CD4-positive, alpha-beta T cell treated with Interleukin-4 for 1 hour (primary cell): Measurements from ENCODE around the gene SPACA9.
A peak's percentile ranks its signal among the peaks of the same experiment; 100 is the strongest.

Source experiments
- DNase-seq, 2 donors: peaks; one replicate each; pipeline ENCODE4 v3.0.0-alpha.2; 2020 to 2022

Gene SPACA9

DNA sequence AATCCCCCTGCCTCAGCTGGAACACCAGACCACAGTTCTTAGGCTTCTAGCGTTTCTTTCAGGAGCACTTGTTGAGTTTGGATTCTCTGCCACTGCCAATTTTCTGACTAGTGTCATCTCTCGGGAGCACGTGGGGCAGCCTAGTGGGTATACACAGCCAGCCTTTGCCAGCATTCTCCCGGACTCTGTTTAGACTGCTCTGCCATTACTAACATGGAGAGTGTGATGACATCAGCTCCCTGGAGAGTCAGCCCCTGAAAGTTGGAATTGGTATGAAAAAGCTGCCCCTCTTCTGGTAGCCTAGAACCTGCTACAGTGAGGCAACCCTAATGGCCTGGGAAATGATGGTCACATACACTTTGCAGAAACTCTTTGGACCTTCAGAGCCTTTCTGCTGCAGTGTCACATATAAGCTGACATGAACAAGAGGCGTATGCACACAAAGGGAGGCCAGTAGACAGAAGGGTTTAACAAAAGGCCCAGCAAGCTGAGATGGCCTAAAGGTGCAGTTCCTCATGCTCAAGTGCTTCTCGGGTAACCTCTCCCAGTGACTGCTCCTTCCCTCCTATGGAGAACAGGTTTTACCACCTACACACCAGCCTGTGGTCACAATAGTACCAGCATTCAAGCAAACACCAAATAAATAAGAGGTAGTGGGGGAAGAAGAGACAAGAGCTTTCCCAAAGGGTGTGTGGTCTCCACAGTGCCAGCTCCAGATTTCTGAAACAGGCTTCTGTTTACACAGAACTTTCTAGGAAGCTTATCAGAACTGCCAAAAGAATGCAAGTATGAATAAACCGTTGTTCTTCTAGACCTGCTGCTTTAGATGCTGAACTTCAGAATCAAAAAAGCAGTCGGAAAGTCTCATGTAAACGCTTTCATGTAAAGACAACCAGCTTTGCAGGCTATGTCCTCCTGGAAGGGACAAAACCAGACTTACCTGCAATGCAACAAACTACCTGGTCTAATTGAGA lies 16.5 kb downstream of the SPACA9 start:
- no peak for DNase-seq

GRCh38 chr9:132896264-132896663 lies 17.6 kb downstream of the SPACA9 start:
- DNase-seq = no peak

GRCh38 chr9:132896906-132897305 lies 18.2 kb downstream of the SPACA9 start:
- DNase-seq = no peak

DNA sequence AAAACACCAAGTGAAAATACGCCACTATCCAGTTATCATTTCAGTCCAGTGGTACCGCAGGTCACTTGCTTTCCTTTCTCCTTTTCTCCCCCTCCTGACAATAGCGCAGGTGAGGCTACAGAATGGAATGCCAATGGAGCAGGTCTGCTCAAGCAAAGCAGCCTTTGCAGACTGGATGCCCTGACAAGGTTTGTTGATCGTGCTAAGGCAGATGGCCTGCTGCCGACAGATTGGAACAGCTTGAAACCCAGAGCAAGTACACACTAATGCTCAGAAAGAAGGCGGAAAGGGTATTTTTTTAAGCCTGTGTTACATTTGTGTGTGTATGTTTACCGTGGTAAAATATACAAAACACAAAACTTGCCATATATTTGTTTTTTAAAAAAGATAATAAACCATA lies 19.4 kb downstream of the SPACA9 start:
- no peak for DNase-seq

DNA sequence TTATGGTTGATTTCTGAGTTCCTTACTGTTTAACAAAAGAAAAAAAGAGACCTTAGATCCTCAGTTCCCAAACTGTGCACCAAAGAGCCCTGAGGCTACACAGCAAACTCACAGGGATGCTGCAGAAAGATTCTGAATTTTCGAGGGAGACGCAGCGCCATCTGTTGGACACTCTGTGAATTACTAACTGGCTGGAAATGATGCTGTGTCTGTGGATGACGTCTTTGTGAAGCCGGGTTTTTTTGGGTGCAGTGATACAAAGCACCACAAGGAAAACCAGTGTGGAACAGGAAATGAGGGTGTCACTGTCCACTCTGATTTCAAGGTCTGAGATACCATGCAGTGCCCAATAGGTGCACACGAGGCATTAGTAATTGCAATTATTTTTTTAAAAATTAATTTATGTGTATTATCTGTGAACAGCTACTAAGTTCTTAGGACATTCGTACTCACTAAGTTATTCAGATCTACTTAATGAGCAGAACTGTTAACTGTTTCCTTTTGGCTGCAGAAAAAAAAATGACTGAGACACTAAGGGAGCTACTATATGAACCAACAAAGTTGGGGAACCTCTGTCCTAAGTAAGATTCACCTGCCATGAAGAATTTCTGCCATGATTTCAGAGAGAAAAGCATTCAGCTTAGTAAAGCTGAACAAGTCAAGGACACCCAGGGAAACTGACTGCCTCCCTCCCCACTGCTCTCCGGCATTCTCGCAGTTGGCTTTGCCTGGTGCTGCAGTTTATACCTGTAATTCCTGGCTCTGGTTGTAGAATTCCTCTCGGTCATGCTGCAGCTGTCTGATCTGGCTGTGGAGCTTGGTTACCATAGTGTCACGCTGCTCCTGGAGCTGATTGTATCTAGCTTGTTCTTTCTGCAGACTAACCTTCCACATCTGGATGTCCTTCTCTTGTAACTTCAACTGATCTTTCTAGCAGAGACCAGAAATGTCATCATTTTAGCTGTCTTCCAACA lies 23.4 kb downstream of the SPACA9 start:
- peak; percentile 83 to 85 for DNase-seq

DNA sequence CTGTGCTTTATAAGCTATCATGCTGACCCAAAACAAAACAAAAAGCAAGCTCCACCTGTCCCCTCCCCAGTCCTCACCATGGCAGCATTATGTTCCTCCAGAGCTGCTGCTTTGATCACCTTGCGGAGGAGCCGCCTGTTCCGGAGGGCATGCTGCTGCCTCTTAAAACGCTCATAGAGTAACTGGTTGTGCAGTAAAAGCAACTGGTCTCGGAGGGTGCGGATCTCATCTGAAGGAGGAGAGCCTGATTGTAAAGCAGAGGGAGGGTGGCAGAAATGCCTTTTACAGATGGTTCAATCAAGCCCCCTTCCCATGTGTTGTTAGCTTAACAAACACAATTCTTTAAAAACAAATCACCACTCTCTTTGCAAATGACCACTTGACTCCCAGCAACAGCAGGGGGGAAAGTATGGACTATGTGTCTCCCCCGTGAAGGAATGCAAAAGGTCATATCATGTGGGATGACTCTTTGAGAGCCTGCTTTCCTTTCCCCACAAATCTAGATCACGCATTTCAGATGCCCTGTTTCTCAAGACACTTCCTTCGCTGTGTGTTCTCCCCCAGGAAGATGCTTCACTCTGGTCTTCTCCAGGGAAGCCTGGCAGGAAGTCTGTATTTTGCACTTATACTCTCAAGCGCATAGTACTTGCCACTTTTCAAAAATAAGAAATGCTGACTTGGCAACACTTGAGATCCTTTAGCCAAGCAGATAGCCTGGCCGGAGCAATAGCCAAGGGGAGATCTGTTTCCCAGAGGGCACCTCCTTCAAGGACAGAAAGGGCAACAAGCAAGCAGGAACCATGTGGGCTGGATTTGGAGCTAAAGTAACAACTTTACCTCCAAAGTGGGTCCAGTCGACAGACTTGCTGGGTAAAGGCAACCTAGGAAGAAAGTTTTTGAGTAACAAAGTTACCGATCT lies 25.1 kb downstream of the SPACA9 start:
- no peak for DNase-seq

GRCh38 chr9:132905726-132906125 lies 27.0 kb downstream of the SPACA9 start:
- DNase-seq = no peak

GRCh38 chr9:132908635-132909034 lies 29.9 kb downstream of the SPACA9 start:
- peak in 1 of 2 donors; percentile 62 for DNase-seq

GRCh38 chr9:132909311-132909710 lies 30.6 kb downstream of the SPACA9 start:
- DNase-seq = no peak

GRCh38 chr9:132910376-132910775 lies 31.7 kb downstream of the SPACA9 start:
- DNase-seq = no peak

DNA sequence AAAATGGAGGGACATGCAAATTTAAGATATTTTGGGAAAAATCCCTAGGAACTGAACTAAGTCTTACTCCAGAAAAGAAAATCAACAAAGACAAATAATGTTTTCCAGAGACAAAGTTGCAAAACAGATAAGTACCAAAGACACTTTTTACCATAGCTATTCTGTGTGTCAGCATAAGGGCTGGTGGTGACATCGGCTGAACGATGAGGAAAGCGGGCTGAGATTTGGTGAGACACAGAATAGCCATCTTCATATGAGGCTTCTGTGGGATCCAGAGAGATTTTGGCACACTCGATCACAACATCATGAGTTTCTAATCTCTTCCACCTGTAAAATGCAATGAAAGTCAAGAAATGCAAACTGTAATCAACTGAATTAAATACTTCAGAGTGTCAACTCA lies 33.4 kb downstream of the SPACA9 start:
- no peak for DNase-seq

DNA sequence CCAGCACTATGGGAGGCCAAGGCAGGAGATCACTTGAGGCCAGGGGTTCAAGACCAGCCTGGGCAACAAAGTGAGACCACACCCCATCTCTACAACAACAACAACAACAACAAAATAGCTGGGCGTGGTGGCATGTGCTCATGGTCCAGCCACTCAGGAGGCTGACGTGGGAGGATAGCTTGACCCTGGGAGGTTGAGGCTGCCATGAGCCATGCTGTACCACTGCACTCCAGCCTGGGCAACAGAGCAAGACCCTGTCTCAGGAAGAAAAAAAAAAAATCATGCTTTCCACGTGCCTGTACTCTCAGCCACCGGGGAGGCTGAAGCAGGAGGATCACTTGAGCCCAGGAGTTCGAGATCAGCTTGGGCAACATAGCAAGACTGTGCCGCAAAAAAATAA lies 36.2 kb downstream of the SPACA9 start:
- DNase-seq = no peak

DNA sequence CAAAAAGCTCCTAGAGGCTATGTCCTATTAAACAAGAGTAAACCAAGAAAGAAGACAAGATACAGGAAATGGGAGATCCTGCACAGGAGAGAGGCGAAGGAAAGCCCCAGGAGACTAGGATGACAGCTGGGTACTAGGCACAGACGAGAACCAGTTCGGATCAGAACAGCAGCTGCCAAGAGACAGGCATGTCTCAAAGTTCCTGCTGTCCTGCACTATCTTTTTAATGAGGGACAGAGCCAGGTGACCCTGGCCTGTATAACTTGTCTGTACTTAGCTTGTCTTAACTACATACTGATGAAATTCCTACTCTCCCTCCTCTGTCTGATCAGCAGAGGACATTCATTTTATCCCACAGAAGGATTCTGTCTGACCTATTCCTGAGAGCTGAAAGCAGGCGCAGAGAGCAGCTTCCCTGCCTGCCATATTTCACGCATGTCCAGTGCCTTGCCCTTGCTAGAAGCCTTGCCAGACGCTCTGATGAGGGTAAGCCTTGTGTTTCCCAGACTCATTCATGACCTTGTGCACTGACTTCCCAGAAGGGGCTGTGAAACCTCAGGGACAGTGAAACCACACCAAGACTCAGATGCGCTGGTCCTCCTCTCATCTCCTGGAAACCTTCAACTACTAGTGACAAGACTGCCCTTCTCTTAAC lies 41.0 kb downstream of the SPACA9 start:
- DNase-seq = no peak

GRCh38 chr9:132923346-132923902 lies 44.7 kb downstream of the SPACA9 start:
- no peak for DNase-seq

DNA sequence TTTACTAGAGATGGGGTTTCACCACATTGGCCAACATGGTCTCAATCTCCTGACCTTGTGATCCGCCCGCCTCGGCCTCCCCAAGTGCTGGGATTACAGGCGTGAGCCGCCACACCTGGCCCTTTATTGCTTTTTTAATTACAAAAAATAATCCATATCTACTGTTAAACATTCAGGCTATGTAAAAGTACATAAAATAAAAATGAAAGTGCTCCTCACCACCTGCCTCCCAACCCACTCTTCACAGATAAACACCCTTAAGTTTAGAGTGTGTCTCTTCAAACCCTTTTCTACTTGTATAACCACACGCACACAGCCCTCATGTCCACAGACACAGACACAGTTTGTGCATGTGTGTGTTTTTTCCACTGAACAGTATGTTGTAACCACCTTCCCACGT lies 49.0 kb downstream of the SPACA9 start:
- DNase-seq = no peak

GRCh38 chr9:132931178-132931735 lies 52.6 kb downstream of the SPACA9 start:
- DNase-seq = no peak

DNA sequence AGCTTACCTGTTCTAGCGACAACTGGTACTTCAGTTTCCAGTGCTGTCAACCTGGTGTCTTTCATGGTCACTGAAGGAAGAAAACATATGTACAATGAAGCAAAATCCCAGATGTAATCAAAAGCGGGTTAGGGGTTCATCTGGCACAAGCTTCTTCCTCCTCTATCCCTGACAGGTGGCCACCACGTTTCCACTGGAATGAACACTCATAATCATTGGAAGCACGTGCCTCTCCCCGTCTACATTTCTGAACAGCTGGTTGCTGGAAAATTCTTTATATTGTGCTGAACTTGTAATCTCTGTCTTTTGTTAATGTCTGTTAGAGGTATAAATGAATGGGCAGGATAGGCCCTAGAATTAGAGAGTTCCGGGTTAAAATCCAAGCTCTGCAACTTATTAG lies 56.3 kb downstream of the SPACA9 start:
- no peak for DNase-seq

DNA sequence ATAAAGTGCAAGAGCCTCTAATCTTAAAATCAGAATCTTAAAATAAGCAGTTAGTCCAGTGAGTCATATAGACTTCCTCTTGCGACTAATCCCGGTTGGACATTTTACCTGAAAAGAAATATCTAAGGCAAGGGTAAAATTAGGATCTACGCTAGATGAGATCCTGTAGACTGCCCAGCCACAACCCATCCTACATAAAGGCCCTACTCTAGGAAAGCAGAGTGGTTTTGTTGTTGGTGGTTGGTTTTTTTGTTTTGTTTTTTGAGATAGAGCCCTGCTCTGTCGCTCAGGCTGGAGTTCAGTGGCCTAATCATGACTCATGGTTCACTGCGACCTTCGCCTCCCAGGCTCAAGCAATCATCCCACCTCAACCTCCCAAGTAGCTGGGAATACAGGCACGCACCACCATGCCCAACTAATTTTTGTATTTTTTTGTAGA lies 58.8 kb downstream of the SPACA9 start:
- DNase-seq = no peak

GRCh38 chr9:132939169-132939568 lies 60.5 kb downstream of the SPACA9 start:
- no peak for DNase-seq
